Measurements from ENCODE around the gene STK10.

DNA sequence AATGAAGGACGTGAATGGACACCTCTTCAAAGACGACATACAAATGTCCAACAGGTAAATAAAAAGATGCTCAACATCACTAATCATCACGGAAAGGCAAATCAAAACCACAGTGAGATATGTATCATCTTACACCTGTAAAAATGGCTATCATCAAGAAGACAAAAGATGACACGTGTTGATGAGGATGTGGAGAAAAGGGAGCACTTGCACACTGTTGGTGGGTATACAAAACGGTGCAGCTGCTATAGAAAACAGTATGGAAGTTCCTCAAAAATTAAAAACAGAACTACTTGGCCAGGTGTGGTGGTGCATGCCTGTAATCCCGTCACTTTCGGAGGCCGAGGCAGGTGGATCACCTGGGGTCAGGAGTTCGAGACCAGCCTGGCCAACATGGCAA lies 47.9 kb downstream of the STK10 start:
- TF ChIP-seq, protein P1, sequence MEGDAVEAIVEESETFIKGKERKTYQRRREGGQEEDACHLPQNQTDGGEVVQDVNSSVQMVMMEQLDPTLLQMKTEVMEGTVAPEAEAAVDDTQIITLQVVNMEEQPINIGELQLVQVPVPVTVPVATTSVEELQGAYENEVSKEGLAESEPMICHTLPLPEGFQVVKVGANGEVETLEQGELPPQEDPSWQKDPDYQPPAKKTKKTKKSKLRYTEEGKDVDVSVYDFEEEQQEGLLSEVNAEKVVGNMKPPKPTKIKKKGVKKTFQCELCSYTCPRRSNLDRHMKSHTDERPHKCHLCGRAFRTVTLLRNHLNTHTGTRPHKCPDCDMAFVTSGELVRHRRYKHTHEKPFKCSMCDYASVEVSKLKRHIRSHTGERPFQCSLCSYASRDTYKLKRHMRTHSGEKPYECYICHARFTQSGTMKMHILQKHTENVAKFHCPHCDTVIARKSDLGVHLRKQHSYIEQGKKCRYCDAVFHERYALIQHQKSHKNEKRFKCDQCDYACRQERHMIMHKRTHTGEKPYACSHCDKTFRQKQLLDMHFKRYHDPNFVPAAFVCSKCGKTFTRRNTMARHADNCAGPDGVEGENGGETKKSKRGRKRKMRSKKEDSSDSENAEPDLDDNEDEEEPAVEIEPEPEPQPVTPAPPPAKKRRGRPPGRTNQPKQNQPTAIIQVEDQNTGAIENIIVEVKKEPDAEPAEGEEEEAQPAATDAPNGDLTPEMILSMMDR (IDR thresholded peaks at IDR 0.05): no peak
- no peak for TF ChIP-seq POLR2AphosphoS5 (IDR thresholded peaks at IDR 0.05)
- TF ChIP-seq POLR2A (IDR thresholded peaks at IDR 0.05): no peak

Data from breast epithelium (tissue), 3 donors.